HG03066 (cell line): Measurements from ENCODE around the gene TRIM7.
A peak's percentile ranks its signal among the peaks of the same experiment; 100 is the strongest.
"Not testable (repeated sequence)": the region's sequence is repeated elsewhere in the genome, so short reads cannot be mapped to it uniquely, and the experiment has no call there.

Experiments
- ATAC-seq: cut with Tn5 transposase; IDR thresholded peaks from one replicate; pipeline ENCODE4 v1.9.1; 2021; ENCODE audit warnings: low read depth; ENCODE audit not compliant: unreplicated experiment

TRIM7 gene

GRCh38 chr5:181194489-181195248, 10.3 kb downstream of the TRIM7 start:
- no peak for ATAC-seq

- no peak for ATAC-seq
Observed at GRCh38 chr5:181193656-181194055, 11.3 kb downstream of the TRIM7 start.

GRCh38 chr5:181192337-181193046, 12.5 kb downstream of the TRIM7 start:
- ATAC-seq, result no peak

DNA sequence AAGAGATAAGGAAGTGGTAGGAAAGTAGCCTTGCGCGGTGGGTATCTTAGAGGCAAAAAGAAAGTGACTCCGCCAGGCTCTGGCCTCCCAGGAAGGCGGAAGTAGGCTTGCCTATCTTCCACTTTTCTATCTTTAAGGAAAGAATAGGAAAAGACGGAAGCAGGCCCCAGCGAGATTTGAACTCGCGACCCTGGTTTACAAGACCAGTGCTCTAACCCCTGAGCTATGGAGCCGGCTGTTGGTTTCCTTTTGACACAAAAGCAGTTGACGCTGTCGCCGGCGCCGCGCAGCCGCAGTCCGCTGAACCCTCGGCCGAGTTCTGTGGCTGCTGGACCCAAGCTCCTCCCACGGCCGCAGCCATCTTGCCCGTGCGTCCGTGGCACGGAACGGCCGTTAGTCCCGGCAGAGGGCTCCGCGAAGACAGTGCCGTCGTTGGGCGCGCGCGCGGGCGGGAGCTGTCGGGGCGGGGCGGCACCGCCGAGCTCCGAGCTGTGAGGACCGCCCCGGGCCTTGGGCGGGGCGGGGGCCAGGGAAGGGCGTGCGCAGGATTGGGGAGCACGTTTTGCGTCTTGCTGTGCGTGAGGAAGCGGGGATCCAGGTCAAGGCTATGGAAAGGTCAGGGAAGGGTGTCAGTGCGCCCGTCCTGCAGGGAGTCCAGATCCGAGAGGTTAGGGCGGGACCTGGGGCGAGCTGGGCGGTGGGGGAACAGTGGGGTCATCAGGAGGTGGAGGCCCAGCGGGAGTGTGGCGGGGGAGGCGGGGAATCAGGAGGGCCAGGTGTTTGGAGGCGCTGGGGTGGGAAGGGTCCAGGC, 13.3 kb downstream of the TRIM7 start:
- peak; percentile 51 for ATAC-seq

DNA sequence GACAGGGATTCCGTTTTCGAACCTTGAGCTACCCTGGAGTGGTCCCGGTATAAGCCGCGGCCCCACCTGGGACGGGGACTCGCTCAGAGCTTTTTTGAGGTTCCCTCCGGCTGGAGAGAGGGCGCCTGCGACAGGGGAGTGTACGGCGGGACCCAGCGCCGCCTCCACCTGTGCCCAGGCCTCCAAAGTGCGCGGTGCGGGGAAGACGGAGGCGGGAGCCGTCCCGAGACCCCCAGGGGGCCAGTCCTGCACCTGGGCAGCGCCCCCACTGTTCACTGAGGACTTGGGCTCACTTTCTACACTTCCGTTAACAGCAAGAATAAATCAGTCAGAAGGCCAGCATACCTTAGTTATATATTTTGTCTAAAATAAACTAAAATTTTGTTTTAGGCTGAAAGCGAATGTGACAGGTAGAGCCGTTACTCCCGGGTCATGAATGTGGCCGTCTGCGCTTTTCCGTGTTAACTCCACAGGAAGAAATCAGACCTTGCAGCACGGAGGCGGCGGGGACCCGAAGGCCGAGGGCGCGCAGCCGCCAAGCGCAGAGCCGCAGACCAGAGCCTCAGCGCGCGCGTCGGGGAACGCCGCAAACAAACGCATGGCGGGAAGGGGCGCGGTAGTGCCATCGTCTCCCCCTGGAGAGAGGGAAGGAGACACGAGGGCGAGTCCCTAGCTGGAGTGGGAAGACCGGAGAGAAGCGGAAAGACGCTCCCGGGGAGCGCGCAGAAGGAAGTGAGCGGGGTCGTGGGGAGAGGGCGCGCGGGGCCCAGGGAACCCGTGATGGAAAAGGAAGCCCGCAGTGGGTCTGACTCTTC, 14.1 kb downstream of the TRIM7 start:
- peak; percentile 5 for ATAC-seq

GRCh38 chr5:181189962-181190710, 14.9 kb downstream of the TRIM7 start:
- ATAC-seq, result no peak

DNA sequence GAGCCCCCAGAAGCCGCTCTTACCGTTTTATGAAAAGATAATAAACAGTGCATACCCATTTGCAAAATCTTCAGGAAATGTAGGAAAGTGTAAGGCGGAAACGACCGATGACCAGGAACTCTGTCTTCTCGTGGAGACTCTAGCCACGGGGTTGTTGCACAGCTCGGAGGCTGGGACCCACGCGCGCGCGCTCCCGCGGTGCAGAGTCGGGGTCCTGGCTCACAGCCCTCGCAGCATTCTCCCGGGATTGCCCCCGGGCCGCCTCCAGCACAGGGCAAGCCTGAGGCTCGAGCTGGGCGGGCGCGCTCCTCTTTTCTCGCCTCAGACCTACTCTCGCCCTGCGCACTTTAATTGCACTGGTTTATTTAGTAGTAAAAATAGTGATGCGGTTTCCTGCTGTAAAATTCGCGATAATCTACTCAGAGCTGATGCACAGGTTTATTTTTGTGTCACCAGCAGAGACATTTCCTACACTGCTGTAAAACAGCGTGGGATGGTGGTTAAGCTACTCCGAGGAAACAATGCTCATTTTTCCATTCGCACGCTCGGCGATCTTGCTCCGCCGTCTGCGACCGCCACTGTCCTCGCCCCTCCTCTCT, 15.5 kb downstream of the TRIM7 start:
- ATAC-seq, result no peak

GRCh38 chr5:181188700-181189362, 16.2 kb downstream of the TRIM7 start:
- no peak for ATAC-seq

- no peak for ATAC-seq
Observed at GRCh38 chr5:181187500-181188213, 17.3 kb downstream of the TRIM7 start.

- ATAC-seq, result no peak
Observed at GRCh38 chr5:181186986-181187499, 18.0 kb downstream of the TRIM7 start.

DNA sequence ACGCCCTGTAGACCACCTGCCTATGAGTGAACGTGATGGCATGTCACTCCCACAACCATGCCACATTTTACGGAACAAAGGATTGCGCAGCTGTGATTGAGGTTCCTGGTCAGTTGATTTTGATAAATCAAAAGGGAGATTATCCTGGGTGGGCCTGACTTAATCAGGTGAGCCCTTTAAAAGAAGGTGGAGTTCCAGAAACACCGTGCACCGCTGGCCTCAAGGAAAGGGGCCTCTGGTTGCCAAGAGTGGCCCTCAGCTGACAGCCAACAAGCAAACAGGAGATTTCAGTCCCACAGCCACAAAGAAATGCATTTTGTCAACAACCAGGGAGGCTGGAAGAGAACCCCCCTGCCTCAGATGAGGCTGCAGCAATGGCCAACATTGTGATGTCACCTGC, 19.0 kb downstream of the TRIM7 start:
- ATAC-seq, result no peak

GRCh38 chr5:181185560-181185959, 19.4 kb downstream of the TRIM7 start:
- ATAC-seq, result no peak

- no peak for ATAC-seq
Observed at GRCh38 chr5:181184845-181185216, 20.2 kb downstream of the TRIM7 start.

DNA sequence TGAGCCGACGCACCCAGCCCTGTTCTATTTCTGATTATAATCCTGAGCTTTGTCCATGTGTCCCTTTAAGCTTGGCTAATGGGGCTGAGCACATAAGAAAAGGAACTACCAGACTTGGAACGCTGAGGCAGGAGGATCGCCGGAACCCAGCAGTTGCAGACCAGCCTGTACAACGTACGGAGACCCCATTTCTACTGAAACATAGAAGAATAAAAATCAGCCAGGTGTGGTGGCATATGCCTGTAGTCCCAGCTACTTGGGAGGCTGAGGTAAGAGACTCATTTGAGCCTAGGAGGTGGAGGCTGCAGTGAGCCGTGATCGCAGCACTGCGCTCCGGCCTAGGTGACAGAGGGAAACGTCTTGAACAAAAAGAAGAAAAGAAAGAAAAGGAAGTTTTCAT, 22.3 kb downstream of the TRIM7 start:
- ATAC-seq, result no peak

GRCh38 chr5:181181650-181182565, 23.1 kb downstream of the TRIM7 start:
- peak; percentile 50 for ATAC-seq

DNA sequence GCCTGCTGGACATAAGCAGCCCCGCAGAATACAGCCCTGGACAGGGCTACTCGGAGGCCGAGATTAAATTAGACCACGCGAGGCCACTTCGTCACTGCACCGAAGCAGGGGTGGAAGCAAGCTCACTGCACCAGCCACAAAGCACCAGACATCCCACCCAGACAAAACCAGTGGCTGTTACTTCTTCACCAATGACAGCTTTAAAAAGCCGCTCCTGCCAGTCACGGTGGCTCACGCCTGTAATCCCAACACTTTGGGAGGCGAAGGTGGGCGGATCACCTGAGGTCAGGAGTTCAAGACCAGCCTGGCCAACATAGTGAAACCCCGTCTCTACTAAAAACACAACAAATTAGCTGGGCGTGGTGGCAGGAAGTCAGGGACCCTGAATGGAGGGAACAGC, 27.4 kb downstream of the TRIM7 start:
- not testable (repeated sequence) for ATAC-seq
